ENCODE data around the gene NPAS3. TPM values are rescaled to one million over a fixed set of nuclear protein-coding genes. Genes with fewer than 3 reads are reported as not detected.
A peak's percentile ranks its signal among the peaks of the same experiment; 100 is the strongest.

The NPAS3 gene
- total RNA-seq, 1 experiment from 2014 or later: 0.36 TPM

DNA sequence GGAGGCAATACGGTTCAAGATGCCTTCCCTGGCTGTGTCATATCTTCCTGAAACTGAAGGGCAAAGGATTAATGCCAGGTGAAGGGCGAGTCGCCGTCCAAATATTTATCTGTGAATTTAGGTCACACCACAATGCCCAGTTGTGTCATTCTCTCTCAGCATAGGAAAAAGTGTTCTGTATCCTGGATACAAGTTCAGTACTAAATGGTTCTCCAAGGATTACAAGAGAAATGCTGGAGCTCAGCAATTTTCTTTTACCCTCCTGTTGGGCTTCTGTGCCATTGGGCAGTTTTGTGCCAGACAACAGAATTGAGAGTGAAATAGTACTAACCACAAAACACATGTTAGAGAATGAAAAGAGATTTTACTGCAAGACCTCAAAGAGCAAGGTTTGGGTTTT is 518.3 kb downstream of the NPAS3 start:
- Histone ChIP-seq H3K27ac (ENCODE audit: low read length) (no peak overlapping the region), H3K79me2 (ENCODE audit: low read length) (no peaks in the 10 kb centered on the region), H3F3A (ENCODE audit: low read length, unreplicated experiment) (no peaks in the 10 kb centered on the region), H3K4me2 (ENCODE audit: low read length) (no peak overlapping the region), H3K9me2 (replicated peaks; ENCODE audit: low read length) (no peaks in the 10 kb centered on the region; the same call in 1 of the 2 replicates), H3K27me3 (ENCODE audit: low read length) (no peaks in the 10 kb centered on the region), H3K9ac (ENCODE audit: low read length) (no peak overlapping the region), H3K36me3 (ENCODE audit: low read depth, low read length) (no peaks in the 10 kb centered on the region), H3K9me3 (ENCODE audit: low read length) (no peaks in the 10 kb centered on the region), H3K4me1 (ENCODE audit: insufficient read depth, low read length) (no peaks in the 10 kb centered on the region), H2AFZ (ENCODE audit: low read length) (no peak overlapping the region), H4K20me1 (ENCODE audit: low read length) (no peaks in the 10 kb centered on the region), H3K4me3 (ENCODE audit: low read length) (no peak overlapping the region)
- BruUV-seq (replicated peaks): no TSS peak
- ATAC-seq (no peak), DNase-seq (peak; percentile 54)
- intact Hi-C loops (cut with micrococcal nuclease): no loop called here
- TF ChIP-seq EZH2phosphoT487 (IDR thresholded peaks at IDR 0.05; ENCODE audit: borderline replicate concordance, low read length) (no peak), EZH2 (IDR thresholded peaks at IDR 0.05; ENCODE audit: low read length, unreplicated experiment) (no peak)
- TF ChIP-seq, protein P1, sequence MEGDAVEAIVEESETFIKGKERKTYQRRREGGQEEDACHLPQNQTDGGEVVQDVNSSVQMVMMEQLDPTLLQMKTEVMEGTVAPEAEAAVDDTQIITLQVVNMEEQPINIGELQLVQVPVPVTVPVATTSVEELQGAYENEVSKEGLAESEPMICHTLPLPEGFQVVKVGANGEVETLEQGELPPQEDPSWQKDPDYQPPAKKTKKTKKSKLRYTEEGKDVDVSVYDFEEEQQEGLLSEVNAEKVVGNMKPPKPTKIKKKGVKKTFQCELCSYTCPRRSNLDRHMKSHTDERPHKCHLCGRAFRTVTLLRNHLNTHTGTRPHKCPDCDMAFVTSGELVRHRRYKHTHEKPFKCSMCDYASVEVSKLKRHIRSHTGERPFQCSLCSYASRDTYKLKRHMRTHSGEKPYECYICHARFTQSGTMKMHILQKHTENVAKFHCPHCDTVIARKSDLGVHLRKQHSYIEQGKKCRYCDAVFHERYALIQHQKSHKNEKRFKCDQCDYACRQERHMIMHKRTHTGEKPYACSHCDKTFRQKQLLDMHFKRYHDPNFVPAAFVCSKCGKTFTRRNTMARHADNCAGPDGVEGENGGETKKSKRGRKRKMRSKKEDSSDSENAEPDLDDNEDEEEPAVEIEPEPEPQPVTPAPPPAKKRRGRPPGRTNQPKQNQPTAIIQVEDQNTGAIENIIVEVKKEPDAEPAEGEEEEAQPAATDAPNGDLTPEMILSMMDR (conservative IDR thresholded peaks at IDR 0.05; ENCODE audit: low read depth, low read length): no peak
- CTCF ChIA-PET: no interaction called here
- POLR2A ChIA-PET (ENCODE audit: unreplicated experiment): no interaction called here

GRCh38 chr14:33457617-33458016 is 518.9 kb downstream of the NPAS3 start:
- Histone ChIP-seq H3K4me2 (ENCODE audit: low read length) (no peak overlapping the region), H3F3A (ENCODE audit: low read length, unreplicated experiment) (no peaks in the 10 kb centered on the region), H3K9me3 (ENCODE audit: low read length) (no peaks in the 10 kb centered on the region), H3K4me1 (ENCODE audit: insufficient read depth, low read length) (peaks cover 1% of the 10 kb centered on the region; the same call in 1 of the 2 replicates), H4K20me1 (ENCODE audit: low read length) (no peaks in the 10 kb centered on the region), H3K79me2 (ENCODE audit: low read length) (no peaks in the 10 kb centered on the region), H3K27ac (ENCODE audit: low read length) (no peak overlapping the region), H3K9me2 (replicated peaks; ENCODE audit: low read length) (no peaks in the 10 kb centered on the region; the same call in 1 of the 2 replicates), H3K36me3 (ENCODE audit: low read depth, low read length) (no peaks in the 10 kb centered on the region), H2AFZ (ENCODE audit: low read length) (no peak overlapping the region), H3K4me3 (ENCODE audit: low read length) (no peak overlapping the region), H3K27me3 (ENCODE audit: low read length) (no peaks in the 10 kb centered on the region), H3K9ac (ENCODE audit: low read length) (no peak overlapping the region)
- POLR2A ChIA-PET (ENCODE audit: unreplicated experiment): no interaction called here
- CTCF ChIA-PET: no interaction called here
- no peak for DNase-seq
- no peak for TF ChIP-seq EZH2 (IDR thresholded peaks at IDR 0.05; ENCODE audit: low read length, unreplicated experiment)
- TF ChIP-seq, protein P1 (conservative IDR thresholded peaks at IDR 0.05; ENCODE audit: low read depth, low read length): no peak
- TF ChIP-seq EZH2phosphoT487 (IDR thresholded peaks at IDR 0.05; ENCODE audit: borderline replicate concordance, low read length): no peak
- no TSS peak for BruUV-seq (replicated peaks)
- intact Hi-C loops (cut with micrococcal nuclease): no loop called here
- no peak for ATAC-seq

GRCh38 chr14:33460164-33460563 is 521.5 kb downstream of the NPAS3 start:
- no TSS peak for BruUV-seq (replicated peaks)
- TF ChIP-seq EZH2phosphoT487 (IDR thresholded peaks at IDR 0.05; ENCODE audit: borderline replicate concordance, low read length) (no peak), EZH2 (IDR thresholded peaks at IDR 0.05; ENCODE audit: low read length, unreplicated experiment) (no peak)
- TF ChIP-seq, protein P1 (conservative IDR thresholded peaks at IDR 0.05; ENCODE audit: low read depth, low read length): no peak
- Histone ChIP-seq H3K9me2 (replicated peaks; ENCODE audit: low read length) (no peaks in the 10 kb centered on the region; the same call in 1 of the 2 replicates), H3K36me3 (ENCODE audit: low read depth, low read length) (no peaks in the 10 kb centered on the region), H3F3A (ENCODE audit: low read length, unreplicated experiment) (no peaks in the 10 kb centered on the region), H3K9ac (ENCODE audit: low read length) (no peak overlapping the region), H4K20me1 (ENCODE audit: low read length) (no peaks in the 10 kb centered on the region), H3K4me2 (ENCODE audit: low read length) (no peak overlapping the region), H2AFZ (ENCODE audit: low read length) (no peak overlapping the region), H3K27ac (ENCODE audit: low read length) (no peak overlapping the region), H3K27me3 (ENCODE audit: low read length) (no peaks in the 10 kb centered on the region), H3K4me1 (ENCODE audit: insufficient read depth, low read length) (peaks cover 6% of the 10 kb centered on the region; the same call in 1 of the 2 replicates), H3K4me3 (ENCODE audit: low read length) (no peak overlapping the region), H3K9me3 (ENCODE audit: low read length) (no peaks in the 10 kb centered on the region), H3K79me2 (ENCODE audit: low read length) (no peaks in the 10 kb centered on the region)
- ATAC-seq (no peak), DNase-seq (no peak)
- ChIA-PET CTCF (no interaction called here), POLR2A (ENCODE audit: unreplicated experiment) (no interaction called here)
- intact Hi-C loops (cut with micrococcal nuclease): no loop called here

Measured in PC-3 (cell line).